SK-N-SH treated with all-trans-retinoic acid at 6 μM for 48 hours (cell line): ENCODE data around the gene EPHX1.

Source experiments
- ATAC-seq: fragments of 200-7000 bp; cut with Tn5 transposase; 3 replicates; pipeline ENCODE4 v1.9.1; 2020; ENCODE audit warnings: mild to moderate bottlenecking, moderate library complexity
- ARNTL ChIP-seq: fragments of 450-650 bp; formaldehyde crosslinking; IDR thresholded peaks from 2 replicates; pipeline ENCODE4 v1.5.0; 2020; ENCODE audit warnings: low read depth, mild to moderate bottlenecking, moderate library complexity, borderline replicate concordance
- CSDC2 ChIP-seq: fragments of 250-450 bp; sonication (Bioruptor Pico); IDR thresholded peaks from 2 replicates; pipeline ENCODE4 v1.5.0; 2020; ENCODE audit warnings: mild to moderate bottlenecking, moderate library complexity
- ESRRG ChIP-seq: fragments of 250-450 bp; sonication (Bioruptor Pico); IDR thresholded peaks from 2 replicates; pipeline ENCODE4 v1.6.1; 2021; ENCODE audit warnings: mild to moderate bottlenecking
- GLIS3 ChIP-seq: fragments of 250-450 bp; sonication (Bioruptor Pico); IDR thresholded peaks from 2 replicates; pipeline ENCODE4 v1.5.0; 2020; ENCODE audit warnings: mild to moderate bottlenecking, moderate library complexity
- ISL1 ChIP-seq: fragments of 250-450 bp; sonication (Bioruptor Pico); IDR thresholded peaks from 2 replicates; pipeline ENCODE4 v2.1.2; 2022; ENCODE audit warnings: mild to moderate bottlenecking, moderate library complexity
- OSR1 ChIP-seq: fragments of 250-450 bp; sonication (Bioruptor Pico); IDR thresholded peaks from 2 replicates; pipeline ENCODE4 v1.8.0; 2022; ENCODE audit warnings: moderate library complexity, mild to moderate bottlenecking, inconsistent platforms
- PATZ1 ChIP-seq: fragments of 250-450 bp; sonication (Bioruptor Pico); IDR thresholded peaks from 2 replicates; pipeline ENCODE4 v1.8.0; 2020; ENCODE audit warnings: mild to moderate bottlenecking, moderate library complexity, borderline replicate concordance
- POU6F1 ChIP-seq: fragments of 250-450 bp; sonication (Bioruptor Pico); IDR thresholded peaks from 2 replicates; pipeline ENCODE4 v1.8.0; 2021; ENCODE audit warnings: low read depth, mild to moderate bottlenecking, moderate library complexity, borderline replicate concordance
- PPARA ChIP-seq: fragments of 250-450 bp; sonication (Bioruptor Pico); IDR thresholded peaks from 2 replicates; pipeline ENCODE4 v1.5.0; 2020; ENCODE audit warnings: mild to moderate bottlenecking, borderline replicate concordance
- RARB ChIP-seq: fragments of 250-450 bp; sonication (Bioruptor Pico); IDR thresholded peaks from 2 replicates; pipeline ENCODE4 v1.8.0; 2021; ENCODE audit warnings: mild to moderate bottlenecking, moderate library complexity
- SNAI2 ChIP-seq: fragments of 250-450 bp; sonication (Bioruptor Pico); IDR thresholded peaks from 2 replicates; pipeline ENCODE4 v1.5.0; 2020; ENCODE audit warnings: mild to moderate bottlenecking, moderate library complexity
- TCF4 ChIP-seq: fragments of 250-450 bp; sonication (Bioruptor Pico); IDR thresholded peaks from 2 replicates; pipeline ENCODE4 v1.8.0; 2021; ENCODE audit warnings: mild to moderate bottlenecking, moderate library complexity, borderline replicate concordance
- TOX ChIP-seq: fragments of 250-450 bp; sonication (Bioruptor Pico); IDR thresholded peaks from 2 replicates; pipeline ENCODE4 v1.8.0; 2021; ENCODE audit warnings: mild to moderate bottlenecking, moderate library complexity, borderline replicate concordance
- TSHZ2 ChIP-seq: fragments of 250-450 bp; sonication (Bioruptor Pico); IDR thresholded peaks from 2 replicates; pipeline ENCODE4 v1.5.0; 2020; ENCODE audit warnings: mild to moderate bottlenecking, moderate library complexity
- ZC3H10 ChIP-seq: fragments of 250-450 bp; sonication (Bioruptor Pico); IDR thresholded peaks from 2 replicates; pipeline ENCODE4 v1.5.1; 2021; ENCODE audit warnings: mild to moderate bottlenecking, moderate library complexity
- ZFP3 ChIP-seq: fragments of 250-450 bp; sonication (Bioruptor Pico); IDR thresholded peaks from 2 replicates; pipeline ENCODE4 v1.5.0; 2020; ENCODE audit warnings: mild to moderate bottlenecking, moderate library complexity
- ZFP30 ChIP-seq: fragments of 450-650 bp; formaldehyde crosslinking; IDR thresholded peaks from 2 replicates; pipeline ENCODE4 v1.5.0; 2022; ENCODE audit warnings: mild to moderate bottlenecking, moderate library complexity
- ZNF565 ChIP-seq: fragments of 450-650 bp; formaldehyde crosslinking; conservative IDR thresholded peaks from 2 replicates; pipeline ENCODE4 v1.5.0; 2020; ENCODE audit warnings: low read depth, mild to moderate bottlenecking, moderate library complexity
- ZNF70 ChIP-seq: fragments of 450-650 bp; formaldehyde crosslinking; IDR thresholded peaks from 2 replicates; pipeline ENCODE4 v1.5.0; 2020; ENCODE audit warnings: mild to moderate bottlenecking, moderate library complexity
- ZNF8 ChIP-seq: fragments of 450-650 bp; formaldehyde crosslinking; IDR thresholded peaks from 2 replicates; pipeline ENCODE4 v1.5.0; 2020; ENCODE audit warnings: mild to moderate bottlenecking, moderate library complexity
- TF ChIP-seq, protein P1 (sequence below): fragments of 250-450 bp; sonication (Bioruptor Pico); IDR thresholded peaks from 2 replicates; pipeline ENCODE4 v1.5.1; 2020; ENCODE audit warnings: low read depth, mild to moderate bottlenecking, moderate library complexity
- TF ChIP-seq, protein P2 (sequence below): fragments of 250-450 bp; sonication (Bioruptor Pico); IDR thresholded peaks from 2 replicates; pipeline ENCODE4 v1.5.1; 2021; ENCODE audit warnings: mild to moderate bottlenecking, moderate library complexity

The EPHX1 gene

DNA sequence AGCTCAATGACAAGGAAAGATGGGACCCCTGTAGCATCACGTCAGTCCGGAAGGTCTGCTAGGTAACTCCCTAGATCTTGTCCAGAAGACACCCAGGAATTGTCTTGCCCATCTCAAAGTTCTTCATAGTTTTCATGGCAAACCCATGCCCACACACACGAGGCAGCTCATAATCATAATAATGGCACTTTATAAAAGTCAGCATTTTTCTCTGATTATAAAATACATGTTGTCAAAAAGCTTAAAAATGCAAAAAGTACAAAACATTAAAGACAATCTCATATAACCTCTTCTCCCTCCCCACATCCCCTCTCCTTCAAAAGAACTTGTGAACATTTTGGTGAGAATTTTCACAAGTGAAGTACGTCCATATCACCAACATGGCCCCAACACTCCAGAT lies 30.8 kb downstream of the EPHX1 start:
- no peak for TF ChIP-seq ESRRG (CRISPR knock-in tag)
- TF ChIP-seq ZFP30, result no peak
- TF ChIP-seq PPARA (CRISPR knock-in tag), result no peak
- TF ChIP-seq ZNF70 (CRISPR knock-in tag), result no peak
- TF ChIP-seq ZFP3, result no peak
- TF ChIP-seq, protein P1, sequence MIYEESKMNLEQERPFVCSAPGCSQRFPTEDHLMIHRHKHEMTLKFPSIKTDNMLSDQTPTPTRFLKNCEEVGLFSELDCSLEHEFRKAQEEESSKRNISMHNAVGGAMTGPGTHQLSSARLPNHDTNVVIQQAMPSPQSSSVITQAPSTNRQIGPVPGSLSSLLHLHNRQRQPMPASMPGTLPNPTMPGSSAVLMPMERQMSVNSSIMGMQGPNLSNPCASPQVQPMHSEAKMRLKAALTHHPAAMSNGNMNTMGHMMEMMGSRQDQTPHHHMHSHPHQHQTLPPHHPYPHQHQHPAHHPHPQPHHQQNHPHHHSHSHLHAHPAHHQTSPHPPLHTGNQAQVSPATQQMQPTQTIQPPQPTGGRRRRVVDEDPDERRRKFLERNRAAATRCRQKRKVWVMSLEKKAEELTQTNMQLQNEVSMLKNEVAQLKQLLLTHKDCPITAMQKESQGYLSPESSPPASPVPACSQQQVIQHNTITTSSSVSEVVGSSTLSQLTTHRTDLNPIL (CRISPR knock-in tag), result no peak
- TF ChIP-seq, protein P2, sequence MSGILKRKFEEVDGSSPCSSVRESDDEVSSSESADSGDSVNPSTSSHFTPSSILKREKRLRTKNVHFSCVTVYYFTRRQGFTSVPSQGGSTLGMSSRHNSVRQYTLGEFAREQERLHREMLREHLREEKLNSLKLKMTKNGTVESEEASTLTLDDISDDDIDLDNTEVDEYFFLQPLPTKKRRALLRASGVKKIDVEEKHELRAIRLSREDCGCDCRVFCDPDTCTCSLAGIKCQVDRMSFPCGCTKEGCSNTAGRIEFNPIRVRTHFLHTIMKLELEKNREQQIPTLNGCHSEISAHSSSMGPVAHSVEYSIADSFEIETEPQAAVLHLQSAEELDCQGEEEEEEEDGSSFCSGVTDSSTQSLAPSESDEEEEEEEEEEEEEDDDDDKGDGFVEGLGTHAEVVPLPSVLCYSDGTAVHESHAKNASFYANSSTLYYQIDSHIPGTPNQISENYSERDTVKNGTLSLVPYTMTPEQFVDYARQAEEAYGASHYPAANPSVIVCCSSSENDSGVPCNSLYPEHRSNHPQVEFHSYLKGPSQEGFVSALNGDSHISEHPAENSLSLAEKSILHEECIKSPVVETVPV (CRISPR knock-in tag), result no peak
- TF ChIP-seq ISL1, result no peak
- ATAC-seq, result no peak

- no peak for ATAC-seq
Observed at GRCh38 chr1:225842074-225842473, 32.1 kb downstream of the EPHX1 start.

DNA sequence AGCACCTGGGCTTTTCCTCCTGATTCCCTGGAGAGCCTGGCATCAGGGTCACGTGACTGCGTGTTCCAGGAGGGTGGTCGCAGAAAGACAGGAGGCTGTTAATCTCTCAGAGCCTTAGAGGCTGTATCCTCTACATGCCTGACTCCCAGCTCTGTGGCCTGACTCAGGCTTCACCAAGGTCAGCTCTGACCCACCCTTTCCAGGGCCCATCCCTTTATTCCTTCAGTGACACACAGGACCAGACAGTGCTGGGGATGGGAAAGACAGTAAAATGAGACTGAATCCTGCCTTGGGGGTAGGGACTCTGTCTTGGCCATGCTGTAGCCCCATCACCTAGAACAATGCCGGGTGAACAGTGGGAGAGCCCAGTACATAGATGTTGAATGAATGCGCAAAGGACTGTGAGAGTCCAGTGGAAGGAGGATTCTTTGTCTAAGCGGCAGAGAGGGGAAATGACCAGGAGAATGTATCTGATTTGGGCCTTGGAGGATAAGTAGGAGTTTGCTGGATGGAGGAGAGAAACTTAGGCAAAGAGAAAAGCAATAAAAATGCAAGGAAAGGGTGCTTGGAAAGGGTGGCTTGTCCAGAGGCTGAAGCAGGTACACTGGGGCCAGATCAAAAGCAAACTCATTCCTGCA lies 33.0 kb downstream of the EPHX1 start:
- TF ChIP-seq ZFP3 (peak; percentile 92), OSR1 (CRISPR knock-in tag) (no peak)
- ATAC-seq, result no peak

More at GRCh38 chr1:225842074-225842473, 32.1 kb downstream of the EPHX1 start:
- TF ChIP-seq PPARA (CRISPR knock-in tag), result no peak
- TF ChIP-seq POU6F1 (CRISPR knock-in tag), result no peak
- TF ChIP-seq, protein P2 (CRISPR knock-in tag), result no peak
- TF ChIP-seq ZC3H10 (CRISPR knock-in tag), result no peak

DNA sequence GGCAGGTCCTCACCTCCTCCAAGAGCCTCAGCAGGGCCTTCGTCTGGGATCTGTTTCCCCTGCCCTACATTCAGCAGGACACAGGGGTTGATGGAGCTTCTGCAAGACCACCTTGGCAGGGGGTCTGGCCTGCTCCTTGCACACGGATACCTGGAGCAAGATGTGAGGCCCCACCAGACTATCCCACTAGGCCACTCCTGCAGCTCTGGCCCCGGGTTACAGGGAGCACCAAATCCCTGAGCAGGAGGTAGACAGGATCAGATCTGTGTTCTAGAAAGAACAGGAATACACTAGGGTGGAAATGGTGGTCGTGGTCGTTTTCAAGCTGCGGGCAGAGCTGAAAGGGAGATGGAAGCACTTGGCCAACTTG lies 33.5 kb downstream of the EPHX1 start:
- TF ChIP-seq ESRRG (CRISPR knock-in tag), result no peak
- no peak for TF ChIP-seq PATZ1 (CRISPR knock-in tag)
- no peak for TF ChIP-seq TCF4 (CRISPR knock-in tag)
- no peak for TF ChIP-seq OSR1 (CRISPR knock-in tag)
- no peak for TF ChIP-seq RARB (CRISPR knock-in tag)
- TF ChIP-seq ZC3H10 (CRISPR knock-in tag), result no peak
- TF ChIP-seq ISL1, result no peak
- TF ChIP-seq CSDC2 (CRISPR knock-in tag), result no peak
- no peak for TF ChIP-seq TSHZ2 (CRISPR knock-in tag)
- no peak for TF ChIP-seq GLIS3
- TF ChIP-seq ZFP3, result no peak
- TF ChIP-seq POU6F1 (CRISPR knock-in tag), result no peak
- no peak for TF ChIP-seq ZNF565 (CRISPR knock-in tag)
- TF ChIP-seq SNAI2, result no peak
- TF ChIP-seq ZFP30, result no peak
- TF ChIP-seq ZNF8, result no peak
- TF ChIP-seq ARNTL (CRISPR knock-in tag), result no peak
- no peak for TF ChIP-seq TOX
- TF ChIP-seq ZNF70 (CRISPR knock-in tag), result no peak
- TF ChIP-seq PPARA (CRISPR knock-in tag), result no peak
- TF ChIP-seq, all 23 proteins: peak for 0
- no peak for ATAC-seq
